B cell (primary cell): ENCODE results near the gene CMTM8. TPM values are rescaled to one million over a fixed set of nuclear protein-coding genes. Genes with fewer than 3 reads are reported as not detected.

Experiments used
- ATAC-seq: fragments of 200-7000 bp; cut with Tn5 transposase; one replicate; pipeline ENCODE4 v1.10.0; 2021; ENCODE audit warnings: low read depth, mild to moderate bottlenecking, moderate number of reproducible peaks, moderate library complexity
- CTCF ChIA-PET: fragments of 350-600 bp; sonication (Branson Sonifier 250); formaldehyde crosslinking; loops from one replicate; lab custom pipeline; 2021; ENCODE audit warnings: antibody characterized with exemption, inconsistent platforms; lab: Charles Lee
- POLR2A ChIA-PET: fragments of 350-600 bp; sonication (Branson Sonifier 250); formaldehyde crosslinking; loops from one replicate; lab custom pipeline; 2021; ENCODE audit warnings: antibody characterized with exemption; lab: Charles Lee
- DNase-seq: peaks from one replicate; pipeline ENCODE4 v3.0.0; 2013
- H2AFZ ChIP-seq: 2 replicates; pipeline ENCODE4 v1.6.1; 2012; ENCODE audit warnings: mild to moderate bottlenecking, low read depth, low read length; ENCODE audit not compliant: insufficient read depth, poor library complexity, severe bottlenecking
- H3K27ac ChIP-seq, 2 donors: 1 replicate in 1 of 2; 2 replicates in 1 of 2; pipeline ENCODE4 v1.5.1; 2012 to 2013; ENCODE audit warnings: low read length in 2 of 2, mild to moderate bottlenecking in 2 of 2, moderate library complexity in 1 of 2
- H3K27me3 ChIP-seq, 4 experiments: fragments of 200-600 bp in 1 of 4; sonication (generic) in 1 of 4; replicated peaks in 1 of 4; 1 replicate in 2 of 4; 2 replicates in 2 of 4; pipeline versions ENCODE4 v1.6.1 to v1.7.0; 2013 to 2016; ENCODE audit warnings: low read length in 3 of 4, mild to moderate bottlenecking in 2 of 4, mixed read lengths in 1 of 4, moderate library complexity in 1 of 4; ENCODE audit not compliant: insufficient read depth in 4 of 4, control insufficient read depth in 3 of 4; ENCODE audit errors: control extremely low read depth in 1 of 4
- H3K36me3 ChIP-seq, 2 experiments: replicated peaks in 1 of 2; 1 replicate in 1 of 2; 2 replicates in 1 of 2; pipeline versions ENCODE4 v1.6.1 to v1.7.1; 2013; ENCODE audit warnings: low read length in 1 of 2; ENCODE audit not compliant: insufficient read depth in 2 of 2, control insufficient read depth in 1 of 2; ENCODE audit errors: control extremely low read depth in 1 of 2, extremely low read depth in 1 of 2
- H3K4me1 ChIP-seq, 2 donors: fragments of 200-600 bp in 1 of 2; sonication (generic) in 1 of 2; 1 replicate in 1 of 2; 2 replicates in 1 of 2; pipeline versions ENCODE4 v1.5.1 to v1.6.1; 2013 to 2017; ENCODE audit warnings: low read length in 2 of 2; ENCODE audit not compliant: control insufficient read depth in 2 of 2, insufficient read depth in 2 of 2
- H3K4me2 ChIP-seq: replicated peaks from 2 replicates; pipeline ENCODE3; 2012; ENCODE audit warnings: mild to moderate bottlenecking, low read depth, low read length; ENCODE audit not compliant: poor library complexity, severe bottlenecking
- H3K4me3 ChIP-seq, 5 experiments: fragments of 200-600 bp in 1 of 5; sonication (generic) in 1 of 5; 1 replicate in 3 of 5; 2 replicates in 2 of 5; pipeline versions ENCODE4 v1.5.1 to v1.7.0; 2011 to 2016; ENCODE audit warnings: low read length in 4 of 5, mild to moderate bottlenecking in 4 of 5, low read depth in 2 of 5, control low read depth in 1 of 5, moderate library complexity in 1 of 5; ENCODE audit not compliant: insufficient read depth in 1 of 5; ENCODE audit errors: control extremely low read depth in 1 of 5, extremely low read depth in 1 of 5
- H3K79me2 ChIP-seq: fragments of 200-600 bp; sonication (generic); one replicate; pipeline ENCODE4 v1.6.0; 2016; ENCODE audit warnings: low read length; ENCODE audit not compliant: control insufficient read depth, insufficient read depth
- H3K9ac ChIP-seq: fragments of 200-600 bp; sonication (generic); 2 replicates; pipeline ENCODE4 v1.6.1; 2017; ENCODE audit warnings: mild to moderate bottlenecking, low read length, moderate library complexity
- H3K9me3 ChIP-seq, 3 donors: one replicate each; pipeline versions ENCODE4 v1.6.1 to v1.7.1; 2013; ENCODE audit warnings: low read length in 2 of 3; ENCODE audit not compliant: control insufficient read depth in 2 of 3, insufficient read depth in 1 of 3; ENCODE audit errors: control extremely low read depth in 1 of 3
- H4K20me1 ChIP-seq: 2 replicates; pipeline ENCODE4 v1.6.0; 2012; ENCODE audit warnings: mild to moderate bottlenecking, low read length; ENCODE audit not compliant: insufficient read depth, control insufficient read depth, poor library complexity, severe bottlenecking
- H3K27ac Mint-ChIP-seq: one replicate; pipeline ENCODE4 v1.8.0; 2021; ENCODE audit warnings: mixed read lengths
- H3K27me3 Mint-ChIP-seq: one replicate; pipeline ENCODE4 v1.8.0; 2021; ENCODE audit warnings: mixed read lengths
- H3K4me1 Mint-ChIP-seq: one replicate; pipeline ENCODE4 v1.8.0; 2021; ENCODE audit warnings: mixed read lengths
- H3K4me3 Mint-ChIP-seq: one replicate; pipeline ENCODE4 v1.8.0; 2021; ENCODE audit warnings: mixed read lengths
- H3K9me3 Mint-ChIP-seq: one replicate; pipeline ENCODE4 v1.8.0; 2022; ENCODE audit warnings: mixed read lengths; ENCODE audit not compliant: insufficient read depth
- CTCF ChIP-seq: fragments of 200-600 bp; IDR thresholded peaks from one replicate; pipeline ENCODE4 v1.8.0; 2022; ENCODE audit warnings: antibody characterized with exemption, mild to moderate bottlenecking
- EZH2 ChIP-seq: IDR thresholded peaks from 2 replicates; pipeline ENCODE4 v1.6.1; 2012; ENCODE audit warnings: borderline replicate concordance, low read depth, mild to moderate bottlenecking, moderate library complexity, low read length; ENCODE audit not compliant: insufficient read depth, poor library complexity, severe bottlenecking
- WGBS: methylation state at CpG from one replicate; pipeline ENCODE4 v1.1.5; 2013; ENCODE audit warnings: missing lambda C conversion rate; ENCODE audit not compliant: insufficient coverage; 5-methylcytosine and 5-hydroxymethylcytosine counted together
- intact Hi-C: fragments of 100-400 bp; cut with micrococcal nuclease; formaldehyde crosslinking; loops from one replicate; pipeline ENCODE4 v1.10.0; 2022
- polyA plus RNA-seq: library from polyadenylated mRNA; depleted of rRNA; stranded (reverse); fragments of >200 nt; gene quantifications from 2 replicates; pipeline ENCODE4 v1.2.3, GENCODE V29; 2012
- total RNA-seq, 2 donors: library from RNA; stranded (reverse); fragments of 120-200 nt in 1 of 2; gene quantifications; 1 replicate in 1 of 2; 2 replicates in 1 of 2; pipeline versions ENCODE4 v1.2.3 to v1.2.4, GENCODE V29; 2013 to 2022

CMTM8 gene
- total and polyA plus RNA-seq, 2 donors (not counting 1 experiment from before 2014, with no cell fraction given) = 0.25 to 0.28 TPM

- H3K9me3 ChIP-seq = no peaks in the 10 kb centered on the region
- TF ChIP-seq CTCF (no peak), EZH2 (no peak)
- 45% methylated on average over 4 of the region's 5 CpGs for WGBS
- ChIA-PET CTCF (interaction anchor here (0.8 to 4.0 kb wide), 4 partner anchors 9 to 179 kb away, joined by 3 to 31 read pairs (median 5); no protein-coding TSS in a partner anchor), POLR2A (no interaction called here)
- no peak overlapping the region for H3K9ac ChIP-seq
- no peaks in the 10 kb centered on the region for H3K79me2 ChIP-seq
- Mint-ChIP-seq H3K4me1 (peaks cover 19% of the 10 kb centered on the region), H3K4me3 (no peak overlapping the region), H3K9me3 (no peaks in the 10 kb centered on the region), H3K27ac (peak overlapping the region; percentile 34), H3K27me3 (no peaks in the 10 kb centered on the region)
- H3K27me3 ChIP-seq = no peaks in the 10 kb centered on the region
- intact Hi-C loops = loop anchor here (5.0 kb wide), 1 partner anchor 52 kb away; the partner anchor contains the start of gene CMTM8
- H3K36me3 ChIP-seq = no peaks in the 10 kb centered on the region
- no peaks in the 10 kb centered on the region for H4K20me1 ChIP-seq
- ATAC-seq (no peak), DNase-seq (peak; percentile 17)
- H2AFZ ChIP-seq = peak overlapping the region; percentile 63
- H3K27ac ChIP-seq = no peak overlapping the region
- peaks cover 13 to 22% of the 10 kb centered on the region in 2 donors for H3K4me1 ChIP-seq
- no peak overlapping the region for H3K4me3 ChIP-seq
- H3K4me2 ChIP-seq = peak overlapping the region; percentile 43
Measured at GRCh38 chr3:32288819-32289218, 50.3 kb downstream of the CMTM8 start.

- TF ChIP-seq CTCF (no peak), EZH2 (no peak)
- no peaks in the 10 kb centered on the region for H4K20me1 ChIP-seq
- H3K79me2 ChIP-seq = no peaks in the 10 kb centered on the region
- H3K9me3 ChIP-seq = no peaks in the 10 kb centered on the region
- no peak for ATAC-seq
- H3K4me3 Mint-ChIP-seq = no peak overlapping the region
- H3K9me3 Mint-ChIP-seq = no peaks in the 10 kb centered on the region
- no peaks in the 10 kb centered on the region for H3K27me3 ChIP-seq
- ChIA-PET CTCF (interaction anchor here (1.2 to 1.4 kb wide), 2 partner anchors 84 to 177 kb away, joined by 3 to 4 read pairs; no protein-coding TSS in a partner anchor), POLR2A (no interaction called here)
- peaks cover under 1% of the 10 kb centered on the region for H3K27me3 Mint-ChIP-seq
- H3K4me2 ChIP-seq = no peak overlapping the region
- peaks cover 17% of the 10 kb centered on the region for H3K4me1 Mint-ChIP-seq
- H3K27ac ChIP-seq = no peak overlapping the region
- H2AFZ ChIP-seq = no peak overlapping the region
- H3K4me3 ChIP-seq = no peak overlapping the region
- WGBS = 93% methylated on average over 3 of the region's 3 CpGs
- DNase-seq = no peak
- peaks cover 12 to 19% of the 10 kb centered on the region in 2 donors for H3K4me1 ChIP-seq
- no peaks in the 10 kb centered on the region for H3K36me3 ChIP-seq
- no peak overlapping the region for H3K9ac ChIP-seq
- intact Hi-C loops = no loop called here
- no peak overlapping the region for H3K27ac Mint-ChIP-seq
Measured at GRCh38 chr3:32290619-32291018, 52.1 kb downstream of the CMTM8 start.
